SK-N-SH (cell line): ENCODE results near the gene PPFIBP2.
"Not testable (repeated sequence)": the region's sequence is repeated elsewhere in the genome, so short reads cannot be mapped to it uniquely, and the experiment has no call there.

ENCODE experiments used
- EZH2phosphoT487 ChIP-seq: fragments of 200-600 bp; sonication (generic); IDR thresholded peaks from 2 replicates; pipeline ENCODE4 v1.6.1; 2017; ENCODE audit warnings: low read depth, mixed run types, mild to moderate bottlenecking, antibody characterized with exemption, moderate library complexity, borderline replicate concordance
- FOXM1 ChIP-seq: IDR thresholded peaks from 2 replicates; pipeline ENCODE4 v1.4.0; 2012; ENCODE audit warnings: low read depth, mild to moderate bottlenecking
- GATA2 ChIP-seq: sonication (generic); formaldehyde crosslinking; IDR thresholded peaks from 2 replicates; pipeline ENCODE4 v1.5.0; 2020; ENCODE audit warnings: mild to moderate bottlenecking, missing genetic modification reagents
- POLR2AphosphoS5 ChIP-seq: IDR thresholded peaks from 2 replicates; pipeline ENCODE4 v1.6.1; 2012; ENCODE audit warnings: low read depth, low read length
- TCF12 ChIP-seq: IDR thresholded peaks from 2 replicates; pipeline ENCODE4 v1.4.0; 2012
- TF ChIP-seq, protein P1 (sequence below): fragments of 150-350 bp; IDR thresholded peaks from 2 replicates; pipeline ENCODE4 v1.6.1; 2017; ENCODE audit warnings: antibody characterized with exemption, low read length, low read depth, borderline replicate concordance
- TF ChIP-seq, protein P2 (sequence below): fragments of 200-600 bp; sonication (generic); IDR thresholded peaks from 2 replicates; pipeline ENCODE4 v1.6.1; 2017; ENCODE audit warnings: antibody characterized with exemption, mild to moderate bottlenecking, moderate library complexity
- TF ChIP-seq, protein P3 (sequence below): IDR thresholded peaks from 2 replicates; pipeline ENCODE4 v1.6.1; 2012; ENCODE audit warnings: mild to moderate bottlenecking, low read depth, low read length, moderate library complexity

DNA sequence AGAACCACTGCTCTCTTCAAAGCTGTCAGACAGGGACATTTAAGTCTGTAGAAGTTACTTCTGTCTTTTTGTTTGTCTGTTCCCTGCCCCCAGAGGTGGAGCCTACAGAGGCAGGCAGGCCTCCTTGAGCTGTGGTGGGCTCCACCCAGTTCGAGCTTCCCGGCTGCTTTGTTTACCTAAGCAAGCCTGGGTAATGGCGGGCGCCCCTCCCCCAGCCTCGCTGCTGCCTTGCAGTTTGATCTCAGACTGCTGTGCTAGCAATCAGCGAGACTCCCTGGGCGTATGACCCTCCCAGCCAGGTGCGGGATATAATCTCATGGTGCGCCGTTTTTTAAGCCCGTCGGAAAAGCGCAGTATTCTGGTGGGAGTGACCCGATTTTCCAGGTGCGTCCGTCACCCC is 149.7 kb downstream of the PPFIBP2 start:
- not testable (repeated sequence) for TF ChIP-seq POLR2AphosphoS5, GATA2, FOXM1, EZH2phosphoT487, TCF12
- TF ChIP-seq, protein P1, sequence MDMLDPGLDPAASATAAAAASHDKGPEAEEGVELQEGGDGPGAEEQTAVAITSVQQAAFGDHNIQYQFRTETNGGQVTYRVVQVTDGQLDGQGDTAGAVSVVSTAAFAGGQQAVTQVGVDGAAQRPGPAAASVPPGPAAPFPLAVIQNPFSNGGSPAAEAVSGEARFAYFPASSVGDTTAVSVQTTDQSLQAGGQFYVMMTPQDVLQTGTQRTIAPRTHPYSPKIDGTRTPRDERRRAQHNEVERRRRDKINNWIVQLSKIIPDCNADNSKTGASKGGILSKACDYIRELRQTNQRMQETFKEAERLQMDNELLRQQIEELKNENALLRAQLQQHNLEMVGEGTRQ = not testable (repeated sequence)
- TF ChIP-seq, protein P2, sequence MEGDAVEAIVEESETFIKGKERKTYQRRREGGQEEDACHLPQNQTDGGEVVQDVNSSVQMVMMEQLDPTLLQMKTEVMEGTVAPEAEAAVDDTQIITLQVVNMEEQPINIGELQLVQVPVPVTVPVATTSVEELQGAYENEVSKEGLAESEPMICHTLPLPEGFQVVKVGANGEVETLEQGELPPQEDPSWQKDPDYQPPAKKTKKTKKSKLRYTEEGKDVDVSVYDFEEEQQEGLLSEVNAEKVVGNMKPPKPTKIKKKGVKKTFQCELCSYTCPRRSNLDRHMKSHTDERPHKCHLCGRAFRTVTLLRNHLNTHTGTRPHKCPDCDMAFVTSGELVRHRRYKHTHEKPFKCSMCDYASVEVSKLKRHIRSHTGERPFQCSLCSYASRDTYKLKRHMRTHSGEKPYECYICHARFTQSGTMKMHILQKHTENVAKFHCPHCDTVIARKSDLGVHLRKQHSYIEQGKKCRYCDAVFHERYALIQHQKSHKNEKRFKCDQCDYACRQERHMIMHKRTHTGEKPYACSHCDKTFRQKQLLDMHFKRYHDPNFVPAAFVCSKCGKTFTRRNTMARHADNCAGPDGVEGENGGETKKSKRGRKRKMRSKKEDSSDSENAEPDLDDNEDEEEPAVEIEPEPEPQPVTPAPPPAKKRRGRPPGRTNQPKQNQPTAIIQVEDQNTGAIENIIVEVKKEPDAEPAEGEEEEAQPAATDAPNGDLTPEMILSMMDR = not testable (repeated sequence)
- TF ChIP-seq, protein P3, sequence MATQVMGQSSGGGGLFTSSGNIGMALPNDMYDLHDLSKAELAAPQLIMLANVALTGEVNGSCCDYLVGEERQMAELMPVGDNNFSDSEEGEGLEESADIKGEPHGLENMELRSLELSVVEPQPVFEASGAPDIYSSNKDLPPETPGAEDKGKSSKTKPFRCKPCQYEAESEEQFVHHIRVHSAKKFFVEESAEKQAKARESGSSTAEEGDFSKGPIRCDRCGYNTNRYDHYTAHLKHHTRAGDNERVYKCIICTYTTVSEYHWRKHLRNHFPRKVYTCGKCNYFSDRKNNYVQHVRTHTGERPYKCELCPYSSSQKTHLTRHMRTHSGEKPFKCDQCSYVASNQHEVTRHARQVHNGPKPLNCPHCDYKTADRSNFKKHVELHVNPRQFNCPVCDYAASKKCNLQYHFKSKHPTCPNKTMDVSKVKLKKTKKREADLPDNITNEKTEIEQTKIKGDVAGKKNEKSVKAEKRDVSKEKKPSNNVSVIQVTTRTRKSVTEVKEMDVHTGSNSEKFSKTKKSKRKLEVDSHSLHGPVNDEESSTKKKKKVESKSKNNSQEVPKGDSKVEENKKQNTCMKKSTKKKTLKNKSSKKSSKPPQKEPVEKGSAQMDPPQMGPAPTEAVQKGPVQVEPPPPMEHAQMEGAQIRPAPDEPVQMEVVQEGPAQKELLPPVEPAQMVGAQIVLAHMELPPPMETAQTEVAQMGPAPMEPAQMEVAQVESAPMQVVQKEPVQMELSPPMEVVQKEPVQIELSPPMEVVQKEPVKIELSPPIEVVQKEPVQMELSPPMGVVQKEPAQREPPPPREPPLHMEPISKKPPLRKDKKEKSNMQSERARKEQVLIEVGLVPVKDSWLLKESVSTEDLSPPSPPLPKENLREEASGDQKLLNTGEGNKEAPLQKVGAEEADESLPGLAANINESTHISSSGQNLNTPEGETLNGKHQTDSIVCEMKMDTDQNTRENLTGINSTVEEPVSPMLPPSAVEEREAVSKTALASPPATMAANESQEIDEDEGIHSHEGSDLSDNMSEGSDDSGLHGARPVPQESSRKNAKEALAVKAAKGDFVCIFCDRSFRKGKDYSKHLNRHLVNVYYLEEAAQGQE = not testable (repeated sequence)
